Fibroblast of skin of left biceps (primary cell): Measurements from ENCODE around the gene KBTBD7.
A peak's percentile ranks its signal among the peaks of the same experiment; 100 is the strongest.
"Not testable (repeated sequence)": the region's sequence is repeated elsewhere in the genome, so short reads cannot be mapped to it uniquely, and the experiment has no call there.

Source experiments
- DNase-seq, 2 experiments: peaks; one replicate each; pipeline ENCODE4 v3.0.0-alpha.2; 2013; ENCODE audit warnings: low read depth in 2 of 2

KBTBD7 gene

DNA sequence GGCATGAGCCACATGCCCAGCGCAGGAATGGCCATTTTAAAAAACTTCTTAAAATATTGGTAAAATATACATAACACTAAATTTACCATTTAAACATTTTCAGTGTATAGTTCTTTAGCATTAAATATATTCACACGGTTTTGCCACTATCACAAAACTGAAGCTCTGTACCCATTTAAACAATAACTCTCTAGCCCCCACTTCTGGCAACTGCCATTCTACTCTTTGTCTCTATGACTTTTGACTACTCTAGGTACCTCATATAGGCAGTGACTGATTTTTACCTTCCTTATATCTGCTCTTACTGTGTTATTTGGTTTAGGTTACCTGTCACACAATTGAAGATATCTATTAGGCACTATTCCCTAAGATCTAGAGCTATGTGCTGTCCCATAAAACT, 2.3 kb upstream of the KBTBD7 start:
- no peak for DNase-seq

GRCh38 chr13:41196011-41196410, 1.6 kb upstream of the KBTBD7 start:
- DNase-seq, result no peak

- no peak for DNase-seq
Observed at GRCh38 chr13:41193469-41193868, 900 bp downstream of the KBTBD7 start.

GRCh38 chr13:41188584-41188983, 5.8 kb downstream of the KBTBD7 start:
- DNase-seq, result no peak

GRCh38 chr13:41186481-41186880, 7.9 kb downstream of the KBTBD7 start:
- no peak for DNase-seq

DNA sequence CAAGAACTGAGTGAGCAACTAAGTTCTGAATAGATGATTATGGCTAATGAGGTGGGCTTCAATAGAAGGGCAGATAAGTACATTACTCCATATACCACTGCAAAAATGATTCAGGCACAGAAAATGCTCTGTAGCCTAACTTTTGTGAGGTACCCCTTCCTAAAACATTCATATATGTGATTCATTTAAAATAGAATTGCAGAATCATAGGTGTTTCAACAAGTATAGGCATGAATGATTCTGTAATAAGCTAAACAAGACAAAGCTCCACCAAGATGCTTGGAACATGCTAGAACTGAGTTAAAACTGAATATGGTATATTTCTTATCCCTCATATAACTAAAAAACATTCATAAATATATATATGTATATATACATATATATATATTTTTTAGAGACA, 12.1 kb downstream of the KBTBD7 start:
- DNase-seq, result no peak

DNA sequence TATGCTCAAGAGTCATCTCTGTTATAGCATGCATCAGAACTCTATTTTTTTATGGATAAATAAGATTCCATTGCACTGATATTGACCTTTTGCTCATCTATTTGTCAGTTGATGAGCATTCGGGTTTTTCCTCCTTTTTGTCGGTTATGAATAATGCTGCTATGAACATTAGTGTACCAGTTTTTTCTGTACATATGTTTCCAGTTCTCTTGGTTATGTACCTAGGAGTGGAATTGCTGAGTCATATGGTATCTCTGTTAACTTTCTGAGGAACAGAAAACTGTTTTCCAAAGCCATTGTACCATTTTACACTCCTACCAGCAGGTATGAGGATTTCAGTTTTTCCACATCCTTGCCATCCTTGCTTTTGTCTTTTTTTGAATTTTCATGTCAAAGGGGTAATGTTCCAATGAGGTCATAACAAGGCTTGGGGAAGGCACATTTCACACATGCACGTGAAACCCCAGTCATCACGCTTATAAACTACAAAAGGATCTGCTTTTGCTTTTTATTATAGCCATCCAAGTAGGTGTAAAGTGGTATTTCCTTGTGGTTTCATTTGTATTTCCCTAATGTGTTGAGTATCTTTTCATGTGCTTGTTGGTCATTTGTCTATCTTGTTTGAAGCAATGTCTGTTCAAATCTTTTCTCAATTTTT, 14.6 kb downstream of the KBTBD7 start:
- DNase-seq, result peak; percentile 36 to 50

- no peak for DNase-seq
Observed at GRCh38 chr13:41178040-41178439, 16.3 kb downstream of the KBTBD7 start.

GRCh38 chr13:41177616-41178015, 16.8 kb downstream of the KBTBD7 start:
- DNase-seq, result no peak

DNA sequence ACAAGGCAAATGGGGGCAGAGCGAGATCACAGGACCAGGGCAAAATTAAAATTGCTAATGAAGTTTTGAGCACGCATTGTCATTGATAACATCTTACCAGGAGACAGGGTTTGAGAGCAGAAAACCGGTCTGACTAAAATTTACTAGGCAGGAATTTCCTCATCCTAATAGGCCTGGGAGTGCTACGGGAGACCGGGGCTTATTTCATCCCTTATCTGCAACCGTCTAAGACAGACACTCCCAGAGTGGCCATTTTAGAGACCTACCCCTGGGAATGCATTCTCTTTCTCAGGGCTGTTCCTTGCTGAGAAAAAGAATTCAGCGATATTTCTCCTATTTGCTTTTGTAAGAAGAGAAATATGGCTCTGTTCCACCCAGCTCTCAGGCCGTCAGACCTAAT, 18.8 kb downstream of the KBTBD7 start:
- DNase-seq, result not testable (repeated sequence)

GRCh38 chr13:41162151-41162550, 32.2 kb downstream of the KBTBD7 start:
- no peak for DNase-seq

- no peak for DNase-seq
Observed at GRCh38 chr13:41159174-41159573, 35.2 kb downstream of the KBTBD7 start.

GRCh38 chr13:41157048-41157717, 37.2 kb downstream of the KBTBD7 start:
- no peak for DNase-seq

DNA sequence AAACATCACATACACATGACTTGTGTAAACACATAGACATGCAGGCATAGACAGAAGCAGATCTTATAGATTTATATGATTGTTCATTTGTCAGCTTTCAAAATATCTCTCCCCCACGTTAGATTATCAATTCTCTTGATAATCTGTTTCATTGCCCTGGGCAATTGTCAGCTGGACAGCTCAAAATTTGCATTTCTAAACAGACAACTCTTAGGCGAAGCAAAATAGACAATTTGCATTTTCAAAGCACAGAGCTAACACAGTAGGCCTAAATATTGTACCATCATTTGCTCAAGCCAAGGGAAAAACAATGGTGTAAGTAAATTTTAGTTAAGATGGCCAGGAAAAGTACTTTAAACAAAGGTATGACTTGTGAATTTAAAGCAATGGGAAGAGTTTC, 37.7 kb downstream of the KBTBD7 start:
- no peak for DNase-seq

DNA sequence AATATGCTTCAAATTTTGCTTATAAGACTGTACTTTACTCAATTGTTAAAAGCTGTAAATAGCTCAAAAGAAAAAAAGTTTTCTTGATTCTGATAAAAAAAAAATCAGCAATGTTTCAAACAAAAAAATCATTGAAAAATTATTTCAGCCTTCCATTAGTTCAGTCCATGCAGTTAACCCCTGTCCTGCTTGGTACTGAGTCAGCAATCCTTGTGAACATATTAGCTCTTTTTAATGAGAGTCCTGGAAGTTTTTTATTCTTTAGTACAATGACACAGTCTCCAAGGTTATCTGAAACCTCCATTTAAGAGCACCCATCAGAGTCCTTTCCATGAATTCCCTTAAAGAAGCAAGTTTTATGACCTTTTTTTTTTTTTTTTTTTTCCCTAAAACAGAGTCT, 40.3 kb downstream of the KBTBD7 start:
- no peak for DNase-seq

GRCh38 chr13:41152005-41152404, 42.4 kb downstream of the KBTBD7 start:
- DNase-seq, result no peak

GRCh38 chr13:41150058-41150457, 44.3 kb downstream of the KBTBD7 start:
- no peak for DNase-seq

- DNase-seq, result no peak
Observed at GRCh38 chr13:41148419-41149283, 45.7 kb downstream of the KBTBD7 start.

GRCh38 chr13:41145136-41145908, 49.0 kb downstream of the KBTBD7 start:
- DNase-seq, result peak; percentile 64 to 66

DNA sequence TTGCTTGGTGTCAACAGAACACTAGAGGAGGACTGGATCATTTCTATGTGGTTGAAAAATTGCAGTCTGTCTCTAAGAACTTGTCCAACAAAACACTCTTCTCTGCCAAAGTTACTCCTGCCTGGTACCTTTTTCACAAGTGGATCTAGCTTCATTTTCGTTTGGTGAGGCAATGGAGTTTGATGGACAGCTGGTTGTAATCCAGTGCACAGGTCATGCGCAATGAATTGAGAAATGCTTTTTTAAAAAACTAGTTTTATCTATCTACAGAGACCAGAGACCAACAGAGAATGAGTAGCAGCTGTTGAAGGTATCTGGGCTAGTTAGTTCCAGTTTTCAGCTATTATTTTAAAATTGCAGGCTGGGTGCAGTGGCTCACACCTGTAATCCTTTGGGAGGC, 49.8 kb downstream of the KBTBD7 start:
- DNase-seq, result no peak
